DMS153 treated with DMSO at 0.1 percent for 48 hours (cell line): ENCODE results near the gene PUS3.

ENCODE experiments used
- DNase-seq: peaks from one replicate; lab custom pipeline; 2025; ENCODE audit not compliant: unreplicated experiment; lab: John Stamatoyannopoulos, UW

The PUS3 gene

GRCh38 chr11:125902927-125903710, at the start of gene PUS3:
Gene PUS3, minus strand, starts transcription at chr11:125903206. Its CDS starts 6,922 bp downstream, at chr11:125896284.
- DNase-seq = peak; percentile 82

GRCh38 chr11:125952559-125952958, 49.6 kb upstream of the PUS3 start:
- no peak for DNase-seq

GRCh38 chr11:125951731-125952130, 48.7 kb upstream of the PUS3 start:
- no peak for DNase-seq

GRCh38 chr11:125950696-125951651, 48.0 kb upstream of the PUS3 start:
- DNase-seq = no peak

GRCh38 chr11:125950178-125950490, 47.1 kb upstream of the PUS3 start:
- DNase-seq = no peak

GRCh38 chr11:125949271-125950177, 46.5 kb upstream of the PUS3 start:
- no peak for DNase-seq

- DNase-seq = no peak
Measured at GRCh38 chr11:125948278-125949051, 45.5 kb upstream of the PUS3 start.

- no peak for DNase-seq
Measured at GRCh38 chr11:125947419-125948277, 44.6 kb upstream of the PUS3 start.

GRCh38 chr11:125946712-125947418, 43.9 kb upstream of the PUS3 start:
- no peak for DNase-seq

GRCh38 chr11:125945797-125946520, 43.0 kb upstream of the PUS3 start, which contains the start of gene VSIG10L2:
Gene VSIG10L2, plus strand, starts transcription at chr11:125946044. Its CDS starts 12 bp downstream, at chr11:125946056.
- DNase-seq = no peak

- DNase-seq = no peak
Measured at GRCh38 chr11:125945011-125945796, 42.2 kb upstream of the PUS3 start.

- no peak for DNase-seq
Measured at GRCh38 chr11:125944350-125945010, 41.5 kb upstream of the PUS3 start.

- DNase-seq = no peak
Measured at GRCh38 chr11:125943661-125944349, 40.8 kb upstream of the PUS3 start.

- DNase-seq = no peak
Measured at GRCh38 chr11:125942771-125943428, 39.9 kb upstream of the PUS3 start.
